K562 (cell line): ENCODE results near the gene CACNG5.

Experiments used
- EGR1 ChIP-seq: fragments of 450-650 bp; conservative IDR thresholded peaks from 2 replicates; pipeline ENCODE4 v1.6.1; 2017; ENCODE audit warnings: mild to moderate bottlenecking
- NR2C2 ChIP-seq, 2 experiments: fragments of 200-800 bp in 1 of 2; sonication (Bioruptor generic) in 1 of 2; sonication (generic) in 1 of 2; formaldehyde crosslinking in 1 of 2; IDR thresholded peaks; 2 replicates each; pipeline versions ENCODE4 v1.6.1 to v1.8.0; 2016 to 2022; ENCODE audit warnings: mild to moderate bottlenecking in 1 of 2, missing compliant biosample characterization in 1 of 2, missing genetic modification characterization in 1 of 2, missing genetic modification reagents in 1 of 2
- POLR2A ChIP-seq: fragments of 450-650 bp; conservative IDR thresholded peaks from 2 replicates; pipeline ENCODE4 v1.6.1; 2016
- TCF7 ChIP-seq: sonication (generic); IDR thresholded peaks from 2 replicates; pipeline ENCODE4 v1.6.1; 2016; ENCODE audit warnings: antibody characterized with exemption, borderline replicate concordance
- YY1 ChIP-seq, 3 experiments: IDR thresholded peaks; 2 replicates each; pipeline ENCODE4 v1.6.1; 2011; ENCODE audit warnings: low read length in 2 of 3, mild to moderate bottlenecking in 2 of 3, moderate library complexity in 2 of 3, borderline replicate concordance in 1 of 3, control low read depth in 1 of 3, low read depth in 1 of 3; ENCODE audit not compliant: insufficient read depth in 3 of 3, insufficient replicate concordance in 2 of 3, control insufficient read depth in 1 of 3, insufficient read length in 1 of 3; ENCODE audit errors: extremely low read depth in 1 of 3
- ZNF75A ChIP-seq: fragments of 450-650 bp; formaldehyde crosslinking; IDR thresholded peaks from 2 replicates; pipeline ENCODE4 v1.4.0; 2020; ENCODE audit warnings: mild to moderate bottlenecking
- TF ChIP-seq, protein P1 (sequence below): sonication (generic); formaldehyde crosslinking; IDR thresholded peaks from 2 replicates; pipeline ENCODE4 v1.5.0; 2020; ENCODE audit warnings: missing genetic modification reagents
- TF ChIP-seq, protein P2 (sequence below), 3 experiments: fragments of 200-800 bp in 1 of 3; fragments of 250-450 bp in 1 of 3; fragments of 450-650 bp in 1 of 3; sonication (Bioruptor Pico) in 1 of 3; sonication (Bioruptor generic) in 1 of 3; formaldehyde crosslinking in 1 of 3; IDR thresholded peaks; 2 replicates each; pipeline versions ENCODE4 v1.6.1 to v1.8.0; 2016 to 2022; ENCODE audit warnings: mild to moderate bottlenecking in 2 of 3, missing genetic modification characterization in 2 of 3, missing compliant biosample characterization in 1 of 3, moderate library complexity in 1 of 3

DNA sequence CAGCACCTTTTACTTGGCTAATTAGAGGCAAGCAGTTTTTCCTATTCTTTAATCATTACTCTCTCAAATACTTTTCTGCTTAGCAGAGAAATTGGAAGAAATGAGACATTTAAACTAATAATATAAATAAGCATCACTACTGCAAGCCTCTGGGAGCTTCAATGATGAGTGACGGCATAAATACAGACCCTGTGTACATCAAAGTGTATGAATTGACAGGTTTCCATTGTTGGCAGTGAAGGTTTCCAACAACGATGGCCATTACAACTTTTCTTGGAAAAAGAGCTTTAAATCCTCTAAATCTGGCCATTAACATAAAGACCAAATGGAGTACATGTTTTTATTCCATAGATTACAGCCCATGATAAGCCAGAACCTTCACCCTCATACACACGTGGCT lies 39.4 kb upstream of the CACNG5 start:
- TF ChIP-seq, protein P1, sequence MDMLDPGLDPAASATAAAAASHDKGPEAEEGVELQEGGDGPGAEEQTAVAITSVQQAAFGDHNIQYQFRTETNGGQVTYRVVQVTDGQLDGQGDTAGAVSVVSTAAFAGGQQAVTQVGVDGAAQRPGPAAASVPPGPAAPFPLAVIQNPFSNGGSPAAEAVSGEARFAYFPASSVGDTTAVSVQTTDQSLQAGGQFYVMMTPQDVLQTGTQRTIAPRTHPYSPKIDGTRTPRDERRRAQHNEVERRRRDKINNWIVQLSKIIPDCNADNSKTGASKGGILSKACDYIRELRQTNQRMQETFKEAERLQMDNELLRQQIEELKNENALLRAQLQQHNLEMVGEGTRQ: no peak
- TF ChIP-seq ZNF75A (CRISPR knock-in tag): no peak
- TF ChIP-seq TCF7: no peak
- TF ChIP-seq, protein P2, sequence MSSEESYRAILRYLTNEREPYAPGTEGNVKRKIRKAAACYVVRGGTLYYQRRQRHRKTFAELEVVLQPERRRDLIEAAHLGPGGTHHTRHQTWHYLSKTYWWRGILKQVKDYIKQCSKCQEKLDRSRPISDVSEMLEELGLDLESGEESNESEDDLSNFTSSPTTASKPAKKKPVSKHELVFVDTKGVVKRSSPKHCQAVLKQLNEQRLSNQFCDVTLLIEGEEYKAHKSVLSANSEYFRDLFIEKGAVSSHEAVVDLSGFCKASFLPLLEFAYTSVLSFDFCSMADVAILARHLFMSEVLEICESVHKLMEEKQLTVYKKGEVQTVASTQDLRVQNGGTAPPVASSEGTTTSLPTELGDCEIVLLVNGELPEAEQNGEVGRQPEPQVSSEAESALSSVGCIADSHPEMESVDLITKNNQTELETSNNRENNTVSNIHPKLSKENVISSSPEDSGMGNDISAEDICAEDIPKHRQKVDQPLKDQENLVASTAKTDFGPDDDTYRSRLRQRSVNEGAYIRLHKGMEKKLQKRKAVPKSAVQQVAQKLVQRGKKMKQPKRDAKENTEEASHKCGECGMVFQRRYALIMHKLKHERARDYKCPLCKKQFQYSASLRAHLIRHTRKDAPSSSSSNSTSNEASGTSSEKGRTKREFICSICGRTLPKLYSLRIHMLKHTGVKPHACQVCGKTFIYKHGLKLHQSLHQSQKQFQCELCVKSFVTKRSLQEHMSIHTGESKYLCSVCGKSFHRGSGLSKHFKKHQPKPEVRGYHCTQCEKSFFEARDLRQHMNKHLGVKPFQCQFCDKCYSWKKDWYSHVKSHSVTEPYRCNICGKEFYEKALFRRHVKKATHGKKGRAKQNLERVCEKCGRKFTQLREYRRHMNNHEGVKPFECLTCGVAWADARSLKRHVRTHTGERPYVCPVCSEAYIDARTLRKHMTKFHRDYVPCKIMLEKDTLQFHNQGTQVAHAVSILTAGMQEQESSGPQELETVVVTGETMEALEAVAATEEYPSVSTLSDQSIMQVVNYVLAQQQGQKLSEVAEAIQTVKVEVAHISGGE (CRISPR knock-in tag; IDR thresholded peaks at IDR 0.05): no peak
- TF ChIP-seq NR2C2 (CRISPR knock-in tag; IDR thresholded peaks at IDR 0.05): no peak
- TF ChIP-seq NR2C2 (tag; IDR thresholded peaks at IDR 0.05): no peak
- no peak for TF ChIP-seq POLR2A
- TF ChIP-seq EGR1: no peak
- no peak for TF ChIP-seq YY1 (IDR thresholded peaks at IDR 0.05; ENCODE audit: borderline replicate concordance in 1 of 3, control insufficient read depth in 1 of 3, extremely low read depth in 1 of 3, insufficient read depth in 3 of 3, insufficient read length in 1 of 3, insufficient replicate concordance in 2 of 3, low read depth in 1 of 3, low read length in 2 of 3)
